NCI-H146 (cell line): ENCODE data around the gene NCF4.

Source experiments
- DNase-seq: peaks from one replicate; lab custom pipeline; 2025; lab: John Stamatoyannopoulos, UW

NCF4 gene

GRCh38 chr22:36838119-36839030 lies 22.4 kb upstream of the NCF4 start:
- no peak for DNase-seq

DNA sequence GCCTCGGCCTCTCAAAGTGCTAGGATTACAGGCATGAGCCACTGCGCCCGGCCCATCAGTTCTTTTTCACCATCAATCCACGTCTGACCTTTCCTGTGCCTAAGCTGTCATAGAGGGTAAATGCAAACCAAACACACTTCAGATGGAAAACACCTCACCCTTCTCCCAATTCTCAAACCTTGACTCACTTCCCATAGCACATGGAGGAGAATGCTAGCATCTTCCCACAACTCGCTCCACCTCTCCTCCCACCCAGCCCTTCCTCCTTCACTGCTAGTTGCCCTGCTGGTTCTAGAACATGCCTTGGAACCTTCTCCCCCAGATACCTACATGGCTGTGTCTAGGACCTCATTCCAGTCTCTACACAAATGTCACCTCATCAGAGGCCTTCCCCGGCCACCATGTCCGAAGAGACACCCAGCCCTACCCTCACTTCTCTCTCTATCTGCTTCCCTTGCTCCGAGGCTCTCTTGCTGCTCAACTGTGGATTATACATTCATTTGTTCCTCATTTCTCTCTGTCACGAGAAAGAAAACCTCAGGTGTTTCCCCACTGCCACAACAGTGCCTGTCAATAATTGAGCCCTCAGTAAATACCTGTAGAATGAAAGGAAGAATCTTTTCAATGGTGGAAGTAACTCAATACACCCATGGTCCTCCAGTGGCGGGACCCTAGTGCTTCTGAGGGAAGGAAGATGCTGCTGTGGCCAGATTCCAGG lies 21.3 kb upstream of the NCF4 start:
- no peak for DNase-seq

- no peak for DNase-seq
These were observed 20.7 kb upstream of the NCF4 start for GRCh38 chr22:36840106-36840505.

DNA sequence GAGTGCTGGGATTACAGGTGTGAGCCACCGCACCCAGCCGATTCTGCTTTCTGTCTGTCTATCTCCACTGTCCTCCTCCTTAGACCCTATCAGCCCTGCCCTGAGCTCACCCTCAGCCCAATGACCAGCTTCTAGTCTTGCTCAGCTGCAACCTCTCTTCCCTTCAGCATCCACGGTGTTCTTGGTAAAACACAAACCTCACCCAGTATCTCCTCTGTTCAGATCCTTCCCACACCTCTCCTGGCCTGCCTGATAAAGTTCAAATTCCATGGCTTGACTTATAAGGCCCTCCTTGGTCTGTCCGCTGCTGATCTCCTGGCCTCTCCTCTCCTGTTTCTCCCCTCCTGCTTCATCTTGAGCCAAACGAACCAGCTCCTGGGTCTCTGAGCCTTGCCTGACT lies 14.5 kb upstream of the NCF4 start:
- DNase-seq = no peak

DNA sequence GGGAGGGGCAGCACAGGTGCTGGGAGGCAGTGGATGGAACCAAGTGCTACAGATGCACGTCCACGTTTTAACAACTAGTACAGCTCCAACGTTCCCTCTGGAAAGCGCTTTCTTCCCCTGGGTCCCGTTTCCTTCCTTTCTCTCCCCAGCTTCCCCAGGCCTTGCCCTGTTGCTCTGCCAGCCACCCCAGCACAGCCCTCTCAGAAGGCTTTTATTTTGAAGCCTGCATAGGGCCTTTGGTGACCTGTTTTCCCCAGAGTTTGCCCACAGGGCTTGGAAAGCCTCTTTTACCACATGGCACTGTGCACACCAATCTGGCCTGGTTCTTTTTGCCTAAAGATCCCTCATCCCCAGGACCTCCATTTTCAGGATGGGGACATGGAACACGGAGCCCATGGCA lies 13.9 kb upstream of the NCF4 start:
- DNase-seq = no peak

- no peak for DNase-seq
These were observed 10.8 kb upstream of the NCF4 start for GRCh38 chr22:36850056-36850455.

DNA sequence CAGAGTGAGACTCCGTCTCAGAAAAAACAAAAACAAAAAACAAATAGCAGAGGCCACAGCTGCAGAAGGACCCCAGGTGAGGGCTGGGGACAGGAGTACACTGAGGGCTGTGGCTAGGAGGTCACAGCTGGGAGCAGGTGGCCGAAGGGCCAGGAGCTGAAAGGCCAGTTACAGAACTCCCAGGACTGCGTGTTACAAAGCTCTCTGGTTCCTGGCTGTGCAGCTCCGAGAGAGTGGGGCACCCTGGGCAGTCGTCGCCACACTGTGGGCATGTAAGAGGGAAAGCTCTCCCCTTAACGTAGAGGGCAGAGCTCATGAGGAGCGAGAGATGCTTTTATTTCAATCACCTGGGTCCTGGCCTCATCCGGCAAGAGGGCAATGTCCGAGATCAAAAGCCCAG lies 10.1 kb upstream of the NCF4 start:
- no peak for DNase-seq

GRCh38 chr22:36852056-36852973 lies 8.5 kb upstream of the NCF4 start:
- no peak for DNase-seq

DNA sequence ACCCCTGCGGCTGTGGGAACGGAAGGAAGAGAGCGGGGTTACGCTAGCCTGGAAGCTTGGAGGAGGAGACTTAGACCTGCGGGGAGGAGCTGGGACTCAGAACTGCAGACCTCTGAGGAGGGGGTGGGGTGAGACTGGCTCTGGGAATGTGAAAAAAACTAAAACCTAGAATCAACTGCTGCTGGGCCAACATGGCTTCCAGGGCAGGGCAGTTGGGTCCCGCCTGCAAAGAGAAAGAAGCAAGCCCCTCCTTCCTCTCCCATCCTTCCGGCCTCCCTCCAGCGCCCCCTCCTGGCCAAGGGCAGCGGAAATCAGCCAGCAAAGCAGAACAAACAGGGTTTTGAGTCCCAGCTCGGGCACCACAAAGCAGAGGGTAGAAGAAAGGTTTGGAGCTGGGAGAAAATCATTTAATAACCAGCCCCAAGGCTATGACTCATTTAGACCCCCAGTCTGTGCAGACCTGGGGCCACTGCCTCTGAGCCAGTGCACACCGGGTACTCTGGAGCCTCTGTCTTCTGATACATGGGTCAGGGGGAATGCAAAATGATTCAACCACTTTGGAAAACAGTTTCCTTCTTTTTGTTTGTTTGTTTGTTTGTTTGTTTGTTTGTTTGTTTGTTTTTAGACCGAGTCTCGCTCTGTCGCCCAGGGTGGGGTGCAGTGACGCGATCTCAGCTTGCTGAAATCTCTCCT lies 7.3 kb upstream of the NCF4 start:
- DNase-seq = no peak

- DNase-seq = no peak
These were observed 5.3 kb upstream of the NCF4 start for GRCh38 chr22:36855478-36855877.

- DNase-seq = peak; percentile 47
These were observed 4.5 kb upstream of the NCF4 start for GRCh38 chr22:36856121-36856791.

- no peak for DNase-seq
These were observed 4.0 kb upstream of the NCF4 start for GRCh38 chr22:36856792-36857135.

DNA sequence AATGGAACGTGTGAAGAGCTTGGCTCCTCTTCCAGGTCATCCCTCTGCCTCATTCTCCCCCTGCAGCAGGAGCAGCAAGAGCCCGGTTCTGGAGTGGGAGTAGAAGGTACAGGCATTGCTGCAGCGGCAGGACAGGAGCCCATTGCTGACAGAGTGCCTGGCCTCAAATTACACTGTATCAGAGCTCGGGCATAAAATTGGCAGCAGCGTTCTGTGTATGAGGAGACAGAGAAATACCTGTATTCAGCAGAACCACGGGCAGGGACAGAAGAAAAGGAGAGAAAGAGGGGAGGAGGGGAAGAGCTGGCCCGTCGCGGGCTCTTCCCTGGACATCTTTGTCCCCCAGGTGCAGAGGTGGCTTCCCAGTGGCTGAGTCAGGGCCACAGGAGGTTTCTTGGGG lies 2.6 kb upstream of the NCF4 start:
- DNase-seq = no peak

DNA sequence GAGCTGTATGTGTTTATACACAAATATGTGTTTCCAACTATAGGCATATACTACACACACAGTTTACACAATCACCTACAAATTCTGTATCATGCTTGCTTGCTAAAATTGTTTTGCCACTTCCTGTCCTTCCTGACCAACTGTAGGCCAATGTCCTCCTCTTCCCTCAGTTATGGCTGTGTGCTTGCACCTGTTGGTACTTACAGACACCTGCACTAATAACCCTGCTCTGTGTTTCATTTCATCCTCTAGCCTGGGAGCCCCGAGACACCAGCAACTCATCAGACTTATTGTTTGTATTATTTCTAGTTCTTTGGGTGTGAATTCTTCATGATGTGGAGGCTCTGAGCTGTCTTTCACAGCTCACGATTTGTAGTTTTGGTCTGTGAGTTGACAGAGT lies 1.8 kb upstream of the NCF4 start:
- DNase-seq = no peak

- no peak for DNase-seq
These were observed 789 bp upstream of the NCF4 start for GRCh38 chr22:36860017-36860416.

DNA sequence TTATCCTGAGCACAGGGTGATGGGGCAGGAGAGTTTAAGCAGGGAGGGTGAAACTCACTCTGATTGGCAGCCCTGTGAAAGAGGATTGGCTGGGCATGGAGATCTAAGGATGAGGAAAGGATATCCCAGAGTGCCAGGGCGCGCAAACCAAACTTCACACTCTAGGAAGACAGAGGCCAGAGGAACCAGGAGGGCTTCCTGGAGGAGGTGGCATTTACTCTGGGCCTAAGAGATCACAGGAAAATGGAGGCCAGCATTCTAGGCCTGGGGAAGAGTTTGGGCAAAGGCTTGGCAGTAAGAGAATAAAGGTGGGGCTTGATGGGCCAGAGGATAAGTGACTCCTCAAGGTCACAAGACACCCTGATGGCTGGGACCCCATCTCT lies 377 bp upstream of the NCF4 start:
- DNase-seq = no peak

DNA sequence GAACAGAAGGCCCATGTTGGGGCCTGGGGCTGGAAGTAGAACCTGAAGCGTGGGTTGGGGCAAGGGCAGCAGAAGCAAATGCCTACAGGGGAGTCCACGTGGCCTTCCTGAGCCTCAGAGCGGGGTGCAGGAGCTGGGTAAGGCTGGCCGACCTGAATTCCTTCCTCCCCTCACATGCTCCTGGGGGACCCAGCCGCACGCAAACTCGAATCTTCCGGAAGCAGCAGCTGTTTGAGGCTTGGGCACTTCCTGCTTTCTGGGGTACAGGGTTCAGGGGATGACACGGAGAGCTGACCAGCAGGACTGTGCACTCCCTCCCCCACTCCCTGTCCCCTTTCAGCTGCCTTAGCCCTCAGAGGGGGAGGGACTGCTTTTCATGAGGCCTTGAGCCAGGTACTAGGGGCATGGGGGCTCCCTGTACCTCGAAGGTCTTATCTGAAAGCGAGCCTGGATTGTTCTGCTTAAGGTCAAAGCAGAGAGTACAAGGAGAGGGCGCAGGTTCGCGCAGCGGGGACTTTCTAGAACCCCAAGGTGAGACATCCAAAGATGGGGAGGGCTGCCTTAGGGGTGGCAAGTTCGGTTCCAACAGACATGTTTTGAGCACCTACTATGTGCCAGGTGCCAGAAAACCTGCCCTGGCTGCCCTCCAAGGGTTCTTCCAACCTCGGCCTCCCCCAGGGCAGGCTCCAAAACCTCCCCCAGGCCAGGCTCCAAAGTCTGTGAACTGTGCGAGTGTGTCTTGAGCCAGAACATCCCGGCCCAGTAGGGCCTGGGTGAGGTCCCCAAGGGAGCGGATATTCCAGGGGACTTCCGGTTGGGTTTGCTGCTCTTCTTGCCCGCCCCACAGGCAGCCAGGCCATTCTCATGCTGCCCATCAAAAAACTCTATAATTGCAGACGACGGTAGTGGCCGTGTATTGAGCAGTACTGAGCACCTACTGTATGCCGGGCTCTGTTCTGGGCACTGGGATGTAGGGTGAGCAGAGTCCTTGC lies 1.7 kb downstream of the NCF4 start:
- DNase-seq = no peak

DNA sequence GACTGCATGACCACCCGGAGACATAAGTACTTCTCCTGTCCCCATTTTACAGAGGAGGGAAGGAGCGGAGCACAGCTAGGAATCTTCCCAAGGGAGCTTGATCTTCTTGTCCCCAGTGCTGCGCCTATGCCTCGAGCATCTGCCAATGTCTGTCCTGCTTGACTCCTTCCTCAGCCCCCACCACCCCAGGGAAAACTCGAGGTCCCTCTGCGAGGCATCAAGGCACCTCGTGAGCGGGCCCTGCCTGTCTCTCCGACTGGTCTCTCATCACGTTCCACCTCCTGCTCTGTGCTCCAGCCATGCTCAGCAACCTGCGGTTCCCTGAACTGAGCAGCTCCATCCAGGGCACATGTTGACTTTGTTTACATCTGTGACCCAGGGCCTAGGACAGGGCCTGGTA lies 2.5 kb downstream of the NCF4 start:
- no peak for DNase-seq

GRCh38 chr22:36863979-36864378 lies 3.2 kb downstream of the NCF4 start:
- no peak for DNase-seq
